GM18517 (cell line): ENCODE measurements around the gene PPP1R15B.

Experiments
- ATAC-seq: cut with Tn5 transposase; IDR thresholded peaks from one replicate; pipeline ENCODE4 v1.9.1; 2021; ENCODE audit warnings: mild to moderate bottlenecking, moderate library complexity; ENCODE audit not compliant: unreplicated experiment

PPP1R15B gene

DNA sequence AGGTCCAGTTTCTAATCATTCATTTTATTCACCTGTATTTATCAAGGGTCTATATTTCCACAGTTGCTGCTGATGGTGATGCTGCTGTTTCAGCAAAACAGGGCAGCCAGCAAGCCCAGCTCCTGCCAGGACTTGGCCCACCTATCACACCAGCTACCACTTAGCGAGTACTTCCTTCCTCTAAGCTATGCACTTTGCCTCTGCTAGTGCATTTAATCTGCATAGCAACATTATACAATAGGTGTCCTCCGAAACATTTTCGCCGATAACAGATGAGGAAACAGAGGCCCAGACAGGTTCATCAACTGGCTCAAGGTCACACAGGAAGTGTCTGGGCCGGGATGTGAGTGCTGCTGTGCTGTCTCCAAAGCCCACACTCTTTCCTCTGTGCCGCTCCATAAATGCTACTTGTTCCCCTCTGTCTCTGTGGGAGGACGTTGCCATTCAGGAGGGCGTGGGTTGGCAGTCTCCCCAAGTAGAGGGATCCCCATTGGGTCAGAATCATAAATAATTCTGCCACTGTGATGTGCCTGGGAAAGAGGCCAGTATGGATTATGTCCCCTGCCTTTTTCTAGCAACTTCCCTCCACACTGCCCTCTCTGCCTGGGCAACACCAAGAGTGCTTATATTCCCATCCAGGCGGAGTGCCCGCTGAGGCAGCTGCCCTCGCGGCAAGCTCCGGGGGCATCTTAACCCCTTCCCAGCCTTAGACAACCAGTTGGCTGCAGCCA is 42.5 kb downstream of the PPP1R15B start:
- ATAC-seq: no peak

DNA sequence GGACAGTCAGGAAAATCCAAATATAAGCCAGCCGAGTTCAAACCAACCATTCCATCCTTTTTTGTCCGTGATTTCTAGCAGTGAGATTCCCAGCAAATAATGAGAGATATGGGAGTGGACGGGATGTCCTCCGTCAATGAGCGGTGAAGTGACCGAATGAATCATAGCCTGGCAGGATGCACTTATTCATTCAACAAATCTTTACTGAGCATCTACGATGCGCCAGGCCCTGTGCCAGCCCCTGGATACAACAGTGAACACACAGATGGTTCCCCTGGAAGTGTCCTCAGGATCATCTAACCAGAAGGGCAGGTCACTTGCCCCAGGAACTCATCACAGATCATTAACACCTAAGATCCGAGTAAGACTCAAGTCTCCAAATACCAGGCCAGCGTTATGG is 43.7 kb downstream of the PPP1R15B start:
- ATAC-seq: no peak

DNA sequence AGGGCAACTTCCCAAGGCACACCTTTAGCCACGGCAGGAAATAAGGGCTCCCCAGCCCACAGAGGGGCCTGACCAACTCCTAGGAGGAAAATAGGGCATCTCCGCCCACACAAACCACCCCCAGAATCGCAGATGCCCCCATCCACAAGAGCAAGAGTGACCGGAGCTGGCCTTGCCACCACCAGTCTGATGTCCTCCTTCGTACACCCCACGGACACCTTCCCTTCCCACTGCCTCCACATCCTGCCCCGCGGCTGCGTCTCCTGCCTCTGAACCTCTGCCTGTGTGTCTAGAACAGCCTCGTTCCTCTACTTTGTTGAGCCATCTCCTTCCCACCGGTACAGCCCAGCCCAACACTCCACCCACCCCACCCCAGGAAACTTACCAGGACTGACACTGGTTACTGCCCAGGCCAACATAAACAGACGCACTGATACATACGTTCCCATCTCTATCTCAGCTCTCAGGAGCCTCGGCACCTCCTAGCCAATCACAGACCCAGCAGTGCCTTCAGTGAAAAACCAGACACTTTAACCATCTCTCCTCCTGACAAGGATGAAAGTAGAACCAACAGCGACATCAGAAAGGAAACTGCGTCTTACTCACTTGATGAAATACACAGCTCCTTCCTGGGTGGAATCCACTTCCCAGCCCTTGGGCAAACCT is 44.3 kb downstream of the PPP1R15B start:
- ATAC-seq: no peak

DNA sequence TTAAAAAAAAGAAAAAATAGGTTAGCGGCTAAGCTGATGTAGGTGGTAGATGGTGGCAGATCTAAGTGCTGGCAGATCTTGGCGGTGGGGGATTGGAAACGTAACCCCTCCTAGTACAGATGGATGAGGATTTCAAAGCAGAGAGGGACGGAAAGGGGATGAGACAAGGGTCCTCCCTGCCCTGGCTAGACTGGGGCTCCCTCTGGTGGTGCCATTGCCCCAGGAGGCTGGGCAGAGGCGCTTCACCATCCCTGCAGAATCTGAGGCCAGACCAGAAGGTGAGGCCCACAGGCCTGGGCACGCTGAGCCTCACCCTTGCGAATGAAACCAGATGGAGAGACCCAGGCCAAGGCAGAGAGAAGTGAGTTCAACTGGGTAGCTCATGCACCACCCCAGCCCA is 44.9 kb downstream of the PPP1R15B start:
- ATAC-seq: no peak

DNA sequence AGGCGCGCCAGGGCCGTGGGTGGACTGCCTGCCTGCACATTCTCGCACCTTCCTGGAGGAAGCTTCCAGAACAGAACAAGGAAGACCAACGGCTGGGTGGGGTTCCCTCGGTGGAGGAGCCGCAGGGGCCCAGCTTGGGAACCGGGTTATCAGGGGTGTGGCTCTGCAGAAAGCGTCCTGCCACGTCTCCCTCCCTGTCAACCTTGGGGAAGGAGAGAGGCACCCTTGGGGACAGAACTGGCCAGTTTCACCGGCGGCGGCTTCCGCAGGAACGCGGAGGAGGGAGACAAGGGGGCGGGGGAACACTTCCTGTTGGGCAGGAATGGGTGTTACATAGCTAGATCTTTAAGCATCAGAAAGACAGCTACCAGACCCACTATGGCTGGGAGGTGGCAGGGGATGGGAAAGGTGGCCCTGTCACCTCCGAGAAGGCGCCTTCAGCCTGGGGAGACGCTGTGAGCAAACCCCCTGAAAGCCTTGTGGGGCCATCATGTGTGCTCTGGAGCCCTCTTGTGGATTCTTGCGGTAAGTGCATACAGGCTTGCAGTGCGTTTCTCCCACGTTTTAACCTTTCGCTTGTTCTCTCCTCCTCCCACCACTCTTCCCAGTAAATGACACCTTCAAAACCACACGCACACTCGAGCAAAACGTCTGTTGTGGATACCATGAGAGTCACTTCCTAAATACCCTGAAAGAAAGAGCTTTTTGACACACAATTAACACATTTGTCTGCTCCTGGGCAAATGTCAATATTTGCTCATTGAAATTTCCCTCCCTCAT is 48.1 kb downstream of the PPP1R15B start:
- ATAC-seq: peak; percentile 60

DNA sequence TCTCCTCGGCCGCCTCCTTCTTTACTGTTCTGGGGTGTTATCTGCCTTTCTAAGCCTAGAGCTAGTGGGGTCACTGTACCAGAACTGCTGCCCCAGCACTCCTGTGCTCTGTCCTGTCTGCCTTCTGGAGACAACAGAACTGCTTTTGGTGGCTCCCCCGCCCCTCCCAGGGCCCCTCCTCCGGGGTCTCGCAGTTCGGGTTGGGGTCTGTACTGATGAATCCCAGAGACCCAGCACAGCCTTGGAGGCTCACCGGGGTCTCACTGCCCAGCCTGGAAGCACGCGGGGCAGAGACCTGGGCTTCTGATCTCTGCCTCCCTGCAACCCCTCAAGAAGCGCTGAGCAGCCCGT is 48.7 kb downstream of the PPP1R15B start:
- ATAC-seq: no peak

DNA sequence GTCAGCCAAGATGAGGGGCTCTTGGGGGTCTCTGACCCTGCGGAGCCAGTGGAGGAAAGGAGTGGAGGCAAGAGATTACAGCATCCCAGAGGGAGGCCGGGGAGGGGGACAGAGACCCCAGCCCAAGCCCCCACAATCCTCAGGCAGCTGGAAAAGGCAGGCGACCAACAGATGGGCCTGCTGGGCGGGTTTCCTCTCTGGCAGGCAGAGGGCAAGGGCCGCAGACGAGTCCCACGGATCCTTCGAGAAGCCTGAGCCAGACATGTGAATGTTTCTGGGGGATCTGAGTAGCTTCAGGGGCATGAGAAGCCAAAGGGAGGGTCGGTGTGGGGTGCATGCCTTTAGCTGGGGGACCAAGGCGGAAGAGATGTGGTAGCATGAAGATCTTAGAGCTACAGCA is 49.8 kb downstream of the PPP1R15B start:
- no peak for ATAC-seq

DNA sequence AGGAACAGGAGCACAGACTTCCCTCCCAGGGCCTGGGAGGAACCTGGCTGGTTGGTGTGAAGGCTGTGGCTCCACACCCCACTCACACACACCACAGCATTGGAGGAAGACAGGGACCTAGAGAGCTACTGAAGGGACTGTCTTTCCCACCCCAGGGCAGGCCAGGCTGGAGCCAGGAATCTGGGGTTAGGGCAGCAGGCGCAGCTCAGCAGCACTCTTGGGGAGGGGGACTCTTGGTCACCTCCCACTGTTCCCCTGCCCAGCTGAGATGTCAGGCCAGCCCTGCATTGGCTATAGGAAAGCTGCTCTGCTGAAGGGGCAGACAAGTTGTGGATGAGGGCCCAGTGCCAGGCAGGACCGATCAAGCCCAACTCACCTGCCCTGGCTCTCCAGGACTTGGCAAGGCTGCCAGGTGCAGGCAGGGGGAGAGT is 50.3 kb downstream of the PPP1R15B start:
- ATAC-seq: no peak

DNA sequence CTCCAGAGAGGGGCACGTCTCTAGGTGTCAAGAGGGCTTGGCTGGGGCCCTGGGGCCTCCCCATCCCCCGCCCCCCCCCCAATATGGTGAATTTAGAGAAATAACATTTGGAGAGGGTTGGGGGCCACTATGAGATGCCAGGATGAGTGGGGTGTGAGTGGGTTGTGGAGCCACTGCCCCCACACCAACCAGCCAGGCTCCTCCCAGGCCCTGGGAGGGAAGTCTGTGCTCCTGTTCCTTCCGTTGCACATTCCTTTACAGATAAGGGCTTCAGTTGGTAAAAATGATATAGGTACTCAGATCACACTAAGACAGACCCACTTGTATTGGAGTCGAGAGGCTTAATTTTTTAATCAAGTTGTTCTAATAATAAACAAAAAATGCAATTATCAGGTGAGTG is 51.3 kb downstream of the PPP1R15B start:
- no peak for ATAC-seq

DNA sequence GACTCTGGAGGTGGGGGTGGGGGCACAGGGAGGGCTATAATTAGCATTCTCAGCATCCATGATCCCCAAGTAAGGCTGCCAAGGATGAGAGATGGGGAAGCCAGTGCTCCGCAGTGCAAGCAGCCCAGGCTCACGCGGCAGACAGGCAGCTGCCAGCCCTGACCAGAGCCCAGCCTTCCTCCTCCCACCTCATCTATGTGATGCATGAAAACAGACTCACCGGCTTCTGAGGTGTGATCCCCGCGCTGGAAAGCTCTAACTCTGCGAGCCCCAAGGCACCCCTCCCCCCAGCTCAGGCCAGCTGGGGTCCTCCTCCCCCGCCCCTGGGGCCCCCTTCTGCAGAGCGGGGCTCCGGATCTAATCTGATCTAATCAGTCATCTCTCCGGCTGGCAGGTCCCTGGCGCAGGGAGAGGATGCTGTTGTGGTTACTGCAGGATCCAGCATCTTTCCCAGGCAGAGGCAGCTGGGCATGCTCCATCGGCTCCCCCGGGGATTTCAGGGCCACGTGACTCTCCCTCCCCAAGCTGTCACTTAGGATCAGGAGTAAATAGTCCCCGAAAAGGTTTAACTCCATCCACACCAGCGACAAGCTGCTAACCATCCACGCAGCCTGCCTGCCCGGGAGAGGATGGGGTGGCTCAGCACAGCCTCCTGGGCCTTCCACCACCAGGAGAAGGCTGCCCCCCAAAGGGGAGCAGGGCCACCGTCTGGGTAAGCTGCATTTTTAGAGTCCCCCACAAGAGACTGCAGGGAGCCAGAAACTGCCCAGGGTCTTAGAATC is 52.0 kb downstream of the PPP1R15B start, which contains the start of gene PLEKHA6:
TSS of gene PLEKHA6 (minus strand) at position 456 of the 782 bp plus-strand sequence. CDS start 86,202 bp downstream, outside the sequence.
- no peak for ATAC-seq

DNA sequence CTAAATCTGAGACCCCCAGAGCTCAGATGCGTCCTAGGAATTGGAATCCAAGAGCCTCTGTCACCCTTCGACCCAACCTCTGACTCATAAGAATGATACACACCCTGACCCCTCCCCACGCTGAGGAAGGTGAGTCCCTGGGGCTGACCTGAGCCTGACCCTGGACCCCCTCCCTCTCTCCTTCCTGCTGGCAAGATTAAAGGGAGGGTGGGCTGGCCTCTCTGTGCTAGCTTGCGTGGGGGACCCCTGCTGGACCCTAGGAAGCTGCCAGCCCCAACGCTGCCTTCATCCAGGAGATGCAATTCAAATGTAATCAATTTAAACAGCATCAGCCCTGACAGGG is 52.5 kb downstream of the PPP1R15B start:
- no peak for ATAC-seq

DNA sequence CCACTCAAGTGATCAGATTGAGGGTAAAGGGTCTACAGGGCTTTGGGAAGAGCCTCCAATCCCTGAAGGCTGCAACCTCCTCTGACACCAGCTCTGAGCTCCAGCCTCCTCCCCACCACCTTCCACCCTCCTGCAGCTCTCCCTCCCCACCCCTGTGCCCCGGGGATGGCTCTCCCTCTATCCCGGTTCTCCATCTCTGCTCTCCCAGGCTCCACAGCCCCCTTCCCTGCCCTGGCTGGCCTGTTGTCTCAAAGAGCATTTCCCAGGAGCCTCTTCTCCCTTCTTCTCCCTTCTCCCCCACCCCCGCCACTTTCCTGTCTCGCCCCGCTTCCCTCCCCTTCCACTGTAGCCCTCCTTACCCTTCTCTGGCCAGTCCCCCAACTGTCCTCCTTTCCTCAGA is 53.0 kb downstream of the PPP1R15B start:
- ATAC-seq: no peak

DNA sequence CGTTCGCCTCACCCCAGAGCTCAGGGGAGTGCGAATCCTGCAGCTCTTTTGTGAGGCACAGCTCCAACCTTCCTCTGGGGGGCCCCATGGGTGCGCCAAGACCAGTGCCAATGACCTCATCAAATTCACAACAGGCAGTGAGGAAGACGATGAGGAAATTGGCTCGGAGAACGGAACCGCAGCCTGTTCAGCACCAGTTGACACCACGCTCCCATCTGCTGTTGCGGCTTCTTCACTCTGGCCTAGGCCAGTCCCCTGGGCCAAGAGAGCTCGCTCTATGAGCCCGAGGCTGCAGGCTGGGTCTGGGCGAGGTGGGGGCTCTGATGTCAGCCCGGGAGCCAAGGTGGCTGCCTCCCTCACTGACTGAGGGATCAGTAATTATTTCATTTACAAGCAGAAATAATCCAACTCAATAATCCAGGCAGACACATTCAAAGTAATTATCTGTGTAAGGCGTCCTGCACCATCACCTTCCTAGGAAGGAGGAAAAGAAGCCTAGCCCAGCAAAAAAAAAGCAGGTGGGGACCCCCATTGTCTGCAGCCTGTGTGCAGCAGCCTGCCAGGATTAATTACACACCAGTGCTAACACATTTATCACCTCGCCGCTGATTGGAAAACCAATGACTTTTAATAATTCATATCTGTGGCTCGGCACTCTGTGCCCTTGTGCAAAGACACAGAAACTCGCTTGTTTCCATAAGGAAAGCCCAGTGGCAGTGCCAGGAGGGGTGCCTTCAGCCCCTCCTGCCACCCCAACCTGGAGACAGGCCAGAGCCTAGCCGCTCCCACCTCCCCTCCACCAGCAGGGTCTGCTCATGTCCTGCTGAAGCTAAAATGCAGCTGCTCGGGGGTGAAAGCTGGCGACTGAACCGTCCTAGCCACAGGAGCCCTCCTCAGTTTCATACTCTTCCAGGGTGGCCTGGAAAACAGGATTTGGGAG is 53.8 kb downstream of the PPP1R15B start:
- ATAC-seq: no peak

DNA sequence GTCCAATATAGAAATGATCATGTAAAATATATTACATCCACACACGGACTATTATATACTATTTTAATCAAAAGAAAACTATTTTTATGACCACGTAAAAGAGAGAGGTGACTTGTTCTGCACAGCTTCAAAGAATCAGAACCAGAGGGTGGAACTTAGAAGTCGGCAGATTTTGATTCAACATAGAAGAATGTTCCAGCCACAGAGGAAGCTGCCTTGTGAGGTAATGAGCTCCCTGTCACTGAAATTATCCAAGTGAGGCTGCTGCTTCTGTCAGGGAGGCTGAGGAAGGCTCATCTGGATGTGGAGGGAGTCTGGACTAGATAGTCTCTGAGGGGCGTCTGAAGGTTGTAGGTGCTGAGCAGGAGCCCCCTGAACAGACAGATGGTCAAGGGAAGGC is 54.6 kb downstream of the PPP1R15B start:
- no peak for ATAC-seq

DNA sequence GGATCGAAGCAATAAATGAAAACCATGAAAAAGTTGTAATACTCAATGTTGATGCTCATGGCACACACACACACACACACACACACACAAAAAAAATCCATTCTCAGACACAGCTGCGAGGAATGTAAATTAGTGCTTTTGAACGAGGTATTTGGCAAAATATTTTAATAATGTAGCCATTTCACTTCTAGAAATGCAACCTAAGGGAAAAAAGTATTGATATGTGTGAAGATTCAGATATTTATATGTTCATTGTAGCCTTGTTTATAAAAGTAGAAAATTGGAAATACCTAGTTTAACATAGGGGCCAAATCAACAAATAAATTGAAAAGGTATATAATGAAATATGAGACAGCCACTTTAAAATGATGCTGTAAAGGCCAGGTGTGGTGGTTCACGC is 55.7 kb downstream of the PPP1R15B start:
- no peak for ATAC-seq

DNA sequence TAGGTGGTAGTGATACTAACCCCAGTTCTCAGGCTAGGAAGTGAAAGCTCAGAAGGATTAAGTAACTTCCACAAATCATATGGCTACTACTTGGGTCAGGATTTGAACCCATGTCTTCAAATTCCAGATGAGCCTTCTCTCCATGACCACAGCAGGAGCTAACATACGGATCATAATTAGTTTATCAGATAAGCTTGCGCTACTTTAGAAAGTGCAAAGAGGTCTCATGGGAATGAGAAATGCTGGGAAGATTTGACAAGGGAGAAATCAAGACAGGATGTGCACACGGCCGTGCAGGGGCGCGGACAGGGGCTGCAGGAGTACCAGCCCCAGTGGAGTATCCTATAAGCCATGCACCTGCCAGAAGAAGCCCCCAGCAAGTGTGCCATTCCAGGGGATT is 57.0 kb downstream of the PPP1R15B start:
- no peak for ATAC-seq
